Mesenchymal stem cell (in vitro differentiated cells and primary cell): Measurements from ENCODE around the gene ZNF652.

ENCODE experiments used
- DNase-seq: peaks from one replicate; pipeline ENCODE4 v3.0.0-alpha.2; 2013
- H2AFZ ChIP-seq: one replicate; pipeline ENCODE4 v1.6.1; 2013; ENCODE audit warnings: low read depth, mild to moderate bottlenecking, control low read depth, inconsistent platforms, low read length, moderate library complexity
- H2AK5ac ChIP-seq: 2 replicates; pipeline ENCODE4 v1.6.1; 2013; ENCODE audit warnings: low read length, moderate library complexity, mild to moderate bottlenecking, inconsistent platforms; ENCODE audit not compliant: severe bottlenecking
- H2BK120ac ChIP-seq: one replicate; pipeline ENCODE4 v1.6.1; 2013; ENCODE audit warnings: low read depth, mild to moderate bottlenecking, inconsistent platforms, low read length, moderate library complexity
- H2BK12ac ChIP-seq, 2 experiments: one replicate each; pipeline ENCODE4 v1.6.1; 2013; ENCODE audit warnings: inconsistent platforms in 2 of 2, low read length in 2 of 2, mild to moderate bottlenecking in 2 of 2, moderate library complexity in 2 of 2, control low read depth in 1 of 2
- H2BK15ac ChIP-seq: one replicate; pipeline ENCODE4 v1.6.1; 2013; ENCODE audit warnings: mild to moderate bottlenecking, low read depth, inconsistent platforms; ENCODE audit not compliant: poor library complexity, severe bottlenecking
- H2BK5ac ChIP-seq: 2 replicates; pipeline ENCODE4 v1.6.1; 2013; ENCODE audit warnings: low read depth, mild to moderate bottlenecking, low read length, control low read depth, inconsistent platforms; ENCODE audit not compliant: poor library complexity, severe bottlenecking
- H3K14ac ChIP-seq, 2 experiments: one replicate each; pipeline ENCODE4 v1.6.1; 2013; ENCODE audit warnings: inconsistent platforms in 2 of 2, low read length in 2 of 2, control low read depth in 1 of 2, mild to moderate bottlenecking in 1 of 2, moderate library complexity in 1 of 2
- H3K18ac ChIP-seq, 2 experiments: one replicate each; pipeline ENCODE4 v1.6.1; 2013; ENCODE audit warnings: inconsistent platforms in 2 of 2, low read length in 2 of 2, control low read depth in 1 of 2, low read depth in 1 of 2, mild to moderate bottlenecking in 1 of 2
- H3K23ac ChIP-seq, 2 experiments: one replicate each; pipeline ENCODE4 v1.6.1; 2013; ENCODE audit warnings: inconsistent platforms in 2 of 2, low read length in 2 of 2, mild to moderate bottlenecking in 2 of 2, moderate library complexity in 2 of 2, control low read depth in 1 of 2
- H3K27ac ChIP-seq: 2 replicates; pipeline ENCODE4 v1.5.1; 2013; ENCODE audit warnings: mild to moderate bottlenecking, moderate library complexity, low read length, control low read depth, inconsistent platforms; ENCODE audit not compliant: poor library complexity, severe bottlenecking
- H3K27me3 ChIP-seq, 2 experiments: 2 replicates each; pipeline versions ENCODE4 v1.6.1 to v1.7.0; 2013; ENCODE audit warnings: low read length in 2 of 2, mild to moderate bottlenecking in 2 of 2, moderate library complexity in 2 of 2, control low read depth in 1 of 2, inconsistent platforms in 1 of 2; ENCODE audit not compliant: control insufficient read depth in 1 of 2, insufficient read depth in 1 of 2
- H3K36me3 ChIP-seq, 2 experiments: 2 replicates each; pipeline versions ENCODE4 v1.6.1 to v1.7.0; 2013; ENCODE audit warnings: low read length in 2 of 2, control low read depth in 1 of 2, inconsistent platforms in 1 of 2, low read depth in 1 of 2, mild to moderate bottlenecking in 1 of 2; ENCODE audit not compliant: insufficient read depth in 2 of 2, control insufficient read depth in 1 of 2
- H3K4ac ChIP-seq, 2 experiments: one replicate each; pipeline ENCODE4 v1.6.1; 2013; ENCODE audit warnings: inconsistent platforms in 2 of 2, low read length in 2 of 2, mild to moderate bottlenecking in 2 of 2, moderate library complexity in 2 of 2, control low read depth in 1 of 2, low read depth in 1 of 2
- H3K4me1 ChIP-seq: 2 replicates; pipeline ENCODE4 v1.6.1; 2013; ENCODE audit warnings: low read depth, low read length, control low read depth; ENCODE audit not compliant: control insufficient read depth, insufficient read depth
- H3K4me2 ChIP-seq: 2 replicates; pipeline ENCODE4 v1.6.1; 2013; ENCODE audit warnings: low read length, mild to moderate bottlenecking, inconsistent platforms; ENCODE audit not compliant: poor library complexity, severe bottlenecking
- H3K4me3 ChIP-seq, 2 experiments: 2 replicates each; pipeline versions ENCODE4 v1.5.1 to v1.7.0; 2013; ENCODE audit warnings: low read length in 2 of 2, mild to moderate bottlenecking in 2 of 2, control low read depth in 1 of 2, low read depth in 1 of 2; ENCODE audit not compliant: insufficient read depth in 1 of 2
- H3K79me1 ChIP-seq: replicated peaks from 2 replicates; pipeline ENCODE4 v1.6.1; 2013; ENCODE audit warnings: mild to moderate bottlenecking, control low read depth, low read length, inconsistent platforms; ENCODE audit not compliant: poor library complexity, severe bottlenecking
- H3K9ac ChIP-seq: 2 replicates; pipeline ENCODE4 v1.7.0; 2013; ENCODE audit warnings: mild to moderate bottlenecking, low read length, moderate library complexity
- H3K9me3 ChIP-seq: 2 replicates; pipeline ENCODE4 v1.7.0; 2013; ENCODE audit warnings: mild to moderate bottlenecking, low read length; ENCODE audit not compliant: control insufficient read depth
- H4K8ac ChIP-seq: one replicate; pipeline ENCODE4 v1.6.1; 2013; ENCODE audit warnings: inconsistent platforms, mild to moderate bottlenecking, low read length, moderate library complexity
- H4K91ac ChIP-seq: one replicate; pipeline ENCODE4 v1.6.1; 2013; ENCODE audit warnings: mild to moderate bottlenecking, low read length, inconsistent platforms
- WGBS: methylation state at CpG from one replicate; pipeline ENCODE4 v1.1.7; 2013; ENCODE audit warnings: mixed read lengths; 5-methylcytosine and 5-hydroxymethylcytosine counted together

Gene ZNF652

DNA sequence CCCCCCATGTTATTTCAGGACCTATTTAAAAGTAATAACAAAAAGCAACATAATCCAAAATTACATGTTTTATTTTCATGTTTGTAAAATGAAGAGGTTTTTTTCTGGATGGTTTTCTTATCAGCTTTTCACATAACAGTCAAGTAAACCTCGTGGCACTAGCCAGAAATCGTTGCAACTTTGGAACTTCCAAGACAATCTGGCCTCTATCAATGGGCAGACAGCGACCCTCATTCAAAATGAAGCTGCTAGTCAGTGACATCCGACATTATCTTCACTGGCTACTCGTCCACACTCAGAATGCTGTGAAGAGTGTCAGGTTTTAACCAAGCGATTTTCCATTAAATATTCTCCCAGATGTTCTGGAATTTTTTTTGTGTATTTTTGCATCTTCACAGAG lies 22.7 kb downstream of the ZNF652 start:
- no peak overlapping the region for H2BK5ac ChIP-seq
- H3K23ac ChIP-seq, result no peak overlapping the region
- H3K79me1 ChIP-seq, result peaks cover 24% of the 10 kb centered on the region
- H3K27me3 ChIP-seq, result no peaks in the 10 kb centered on the region
- H3K14ac ChIP-seq, result no peak overlapping the region
- WGBS, result 82% methylated on average over 6 of the region's 6 CpGs
- H3K9me3 ChIP-seq, result no peaks in the 10 kb centered on the region
- H3K9ac ChIP-seq, result no peak overlapping the region
- H2BK12ac ChIP-seq, result no peak overlapping the region
- H4K8ac ChIP-seq, result no peak overlapping the region
- no peak overlapping the region for H2BK15ac ChIP-seq
- no peaks in the 10 kb centered on the region for H3K36me3 ChIP-seq
- no peak overlapping the region for H3K27ac ChIP-seq
- no peak overlapping the region for H3K4me2 ChIP-seq
- no peak overlapping the region for H3K18ac ChIP-seq
- no peak overlapping the region for H2AK5ac ChIP-seq
- no peak overlapping the region for H3K4me3 ChIP-seq
- H2AFZ ChIP-seq, result no peak overlapping the region
- H4K91ac ChIP-seq, result no peak overlapping the region
- peak; percentile 36 for DNase-seq
- no peak overlapping the region for H3K4ac ChIP-seq
- H2BK120ac ChIP-seq, result no peak overlapping the region
- H3K4me1 ChIP-seq, result peaks cover 5% of the 10 kb centered on the region

DNA sequence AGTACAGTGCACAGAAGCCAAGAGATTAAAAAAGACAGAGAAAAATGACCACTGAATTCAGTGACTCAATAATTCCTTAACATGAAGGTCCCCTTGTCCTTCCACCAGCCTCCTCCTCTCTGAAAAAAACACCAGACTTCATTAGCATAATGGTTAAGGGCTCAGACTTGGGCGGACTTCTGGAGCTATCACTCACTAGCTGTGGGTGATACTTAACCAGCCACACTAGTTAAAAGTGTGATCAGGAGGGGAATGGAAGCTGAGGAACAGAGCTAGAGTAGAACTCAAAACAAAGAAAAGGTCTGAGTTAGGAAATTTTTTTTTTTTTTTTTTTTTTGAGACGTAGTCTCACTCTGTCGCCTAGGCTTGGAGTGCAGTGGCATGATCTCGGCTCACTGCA lies 23.2 kb downstream of the ZNF652 start:
- Histone ChIP-seq H3K9me3 (no peaks in the 10 kb centered on the region), H3K36me3 (no peaks in the 10 kb centered on the region), H3K4ac (no peak overlapping the region), H2BK15ac (no peak overlapping the region), H2BK12ac (no peak overlapping the region), H2AK5ac (no peak overlapping the region), H3K4me3 (no peak overlapping the region), H4K91ac (no peak overlapping the region), H3K4me1 (peaks cover 5% of the 10 kb centered on the region), H3K27ac (no peak overlapping the region), H3K18ac (no peak overlapping the region), H4K8ac (no peak overlapping the region), H3K27me3 (no peaks in the 10 kb centered on the region), H3K4me2 (no peak overlapping the region), H2BK5ac (no peak overlapping the region), H3K9ac (no peak overlapping the region), H3K79me1 (peaks cover 24% of the 10 kb centered on the region), H2BK120ac (no peak overlapping the region), H3K14ac (no peak overlapping the region), H3K23ac (no peak overlapping the region), H2AFZ (no peak overlapping the region)
- peak; percentile 16 for DNase-seq
- 100% methylated on average over 1 of the region's 4 CpGs for WGBS

DNA sequence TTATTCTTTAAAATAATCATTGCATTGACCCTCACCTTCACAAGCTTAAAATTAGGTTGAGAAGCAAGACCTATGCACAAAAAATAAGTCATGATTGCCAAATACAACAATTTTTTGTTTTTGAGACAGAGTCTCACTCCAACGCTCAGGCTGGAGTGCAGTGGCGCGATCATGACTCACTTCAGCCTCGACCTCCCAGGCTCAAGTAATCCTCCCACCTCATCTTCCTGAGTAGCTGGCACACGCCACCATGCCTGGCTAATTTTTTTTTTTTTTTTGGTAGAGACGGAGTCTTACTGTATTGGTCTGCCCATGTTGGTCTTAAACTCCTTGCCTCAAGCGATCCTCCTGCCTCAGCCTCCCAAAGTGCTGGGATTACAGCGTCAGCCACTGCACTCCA lies 24.2 kb downstream of the ZNF652 start:
- H2BK5ac ChIP-seq, result no peak overlapping the region

DNA sequence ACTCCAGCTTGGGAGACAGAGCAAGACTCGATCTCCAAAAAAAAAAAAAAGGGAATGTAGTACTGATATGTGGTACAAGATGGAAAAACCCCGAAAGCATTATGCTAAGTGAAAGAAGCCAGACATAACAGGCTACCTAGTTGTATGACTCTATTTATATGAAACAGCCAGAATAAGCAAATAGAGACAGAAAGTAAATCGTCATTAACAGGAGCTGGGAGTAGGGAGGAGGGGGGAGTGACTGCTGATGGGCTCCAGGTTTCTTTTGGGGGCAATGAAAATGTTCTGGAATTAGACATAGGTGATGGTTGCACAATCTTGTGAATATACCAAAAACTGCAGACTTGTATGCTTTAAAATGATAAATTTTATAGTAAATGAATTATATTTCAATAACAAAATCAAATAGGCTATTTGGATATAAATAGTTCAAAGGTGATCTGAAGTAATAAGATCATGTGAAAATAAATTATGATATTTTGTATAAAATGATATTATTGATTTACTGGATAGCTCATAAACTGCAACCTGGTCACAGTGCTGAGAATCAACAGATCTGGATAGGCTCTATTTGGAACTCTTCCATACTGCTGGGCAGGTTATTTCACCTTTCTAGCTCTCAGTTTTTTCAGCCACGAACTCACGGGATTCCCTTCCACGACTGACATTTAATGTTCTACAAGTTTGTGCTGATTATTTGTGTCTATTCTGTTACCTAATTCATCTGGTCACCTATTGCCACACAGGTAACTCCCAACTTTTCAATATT lies 27.1 kb downstream of the ZNF652 start:
- H3K79me1 ChIP-seq, result peaks cover 24% of the 10 kb centered on the region
- H3K14ac ChIP-seq, result no peak overlapping the region
- H4K8ac ChIP-seq, result no peak overlapping the region
- no peak overlapping the region for H3K23ac ChIP-seq
- peak; percentile 83 for DNase-seq
- H2AFZ ChIP-seq, result no peak overlapping the region
- H3K4me3 ChIP-seq, result no peak overlapping the region
- 48% methylated on average over 2 of the region's 6 CpGs for WGBS
- H2BK5ac ChIP-seq, result no peak overlapping the region
- no peak overlapping the region for H2BK120ac ChIP-seq
- H3K4me1 ChIP-seq, result peaks cover 5% of the 10 kb centered on the region
- no peak overlapping the region for H2BK12ac ChIP-seq
- H3K18ac ChIP-seq, result no peak overlapping the region
- H3K4ac ChIP-seq, result no peak overlapping the region
- no peaks in the 10 kb centered on the region for H3K27me3 ChIP-seq
- no peak overlapping the region for H2BK15ac ChIP-seq
- H2AK5ac ChIP-seq, result no peak overlapping the region
- H4K91ac ChIP-seq, result no peak overlapping the region
- H3K4me2 ChIP-seq, result no peak overlapping the region
- H3K36me3 ChIP-seq, result no peaks in the 10 kb centered on the region
- no peak overlapping the region for H3K27ac ChIP-seq
- H3K9ac ChIP-seq, result no peak overlapping the region
- no peaks in the 10 kb centered on the region for H3K9me3 ChIP-seq

More for the DNA sequence above, 24.2 kb downstream of the ZNF652 start:
- H2BK120ac ChIP-seq, result no peak overlapping the region
- no peaks in the 10 kb centered on the region for H3K36me3 ChIP-seq
- no peak overlapping the region for H2BK15ac ChIP-seq
- H2AFZ ChIP-seq, result no peak overlapping the region
- H3K4ac ChIP-seq, result no peak overlapping the region
- H3K9ac ChIP-seq, result no peak overlapping the region
- H3K27me3 ChIP-seq, result no peaks in the 10 kb centered on the region
- DNase-seq, result no peak
- H2AK5ac ChIP-seq, result no peak overlapping the region
- H4K8ac ChIP-seq, result no peak overlapping the region
- no peak overlapping the region for H3K18ac ChIP-seq
- 84% methylated on average over 8 of the region's 8 CpGs for WGBS
- H3K27ac ChIP-seq, result no peak overlapping the region
- no peak overlapping the region for H3K4me2 ChIP-seq
- no peak overlapping the region for H2BK12ac ChIP-seq
- no peak overlapping the region for H4K91ac ChIP-seq
- H3K23ac ChIP-seq, result no peak overlapping the region
- peaks cover 5% of the 10 kb centered on the region for H3K4me1 ChIP-seq
- no peaks in the 10 kb centered on the region for H3K9me3 ChIP-seq
- no peak overlapping the region for H3K4me3 ChIP-seq
- H3K14ac ChIP-seq, result no peak overlapping the region
- H3K79me1 ChIP-seq, result peaks cover 22% of the 10 kb centered on the region
